RWPE2 (cell line): Measurements from ENCODE around the gene UGT1A8.
"Not testable (repeated sequence)": the region's sequence is repeated elsewhere in the genome, so short reads cannot be mapped to it uniquely, and the experiment has no call there.

Experiments
- ATAC-seq: fragments of 200-7000 bp; cut with Tn5 transposase; 3 replicates; pipeline ENCODE4 v1.9.1; 2021; ENCODE audit warnings: low read depth
- DNase-seq: peaks from one replicate; pipeline ENCODE4 v3.0.0-alpha.2; 2020; ENCODE audit warnings: low spot score
- H3K27ac ChIP-seq: fragments of 450-650 bp; 2 replicates; pipeline ENCODE4 v1.5.1; 2017; ENCODE audit warnings: mild to moderate bottlenecking; ENCODE audit not compliant: poor library complexity, severe bottlenecking
- H3K27me3 ChIP-seq: fragments of 250-450 bp; sonication (Bioruptor Pico); 2 replicates; pipeline ENCODE4 v1.5.1; 2021; ENCODE audit warnings: mild to moderate bottlenecking, moderate library complexity; ENCODE audit not compliant: insufficient read depth, poor library complexity, severe bottlenecking
- H3K36me3 ChIP-seq: fragments of 250-450 bp; sonication (Bioruptor Pico); 2 replicates; pipeline ENCODE4 v1.5.1; 2020; ENCODE audit warnings: low read depth, mild to moderate bottlenecking, moderate library complexity
- H3K4me1 ChIP-seq: fragments of 250-450 bp; sonication (Bioruptor Pico); 2 replicates; pipeline ENCODE4 v1.5.1; 2021; ENCODE audit warnings: mild to moderate bottlenecking, moderate library complexity; ENCODE audit not compliant: insufficient read depth, poor library complexity, severe bottlenecking
- H3K4me3 ChIP-seq: fragments of 250-450 bp; sonication (Bioruptor Pico); 2 replicates; pipeline ENCODE4 v1.5.1; 2021; ENCODE audit warnings: mild to moderate bottlenecking, moderate library complexity; ENCODE audit not compliant: severe bottlenecking
- H3K9me3 ChIP-seq: fragments of 250-450 bp; sonication (Bioruptor Pico); 2 replicates; pipeline ENCODE4 v1.5.1; 2021; ENCODE audit warnings: mild to moderate bottlenecking, moderate library complexity; ENCODE audit not compliant: severe bottlenecking
- TF ChIP-seq, protein P1 (sequence below): fragments of 450-650 bp; IDR thresholded peaks from one replicate; pipeline ENCODE4 v1.5.1; 2017; ENCODE audit warnings: mild to moderate bottlenecking, moderate library complexity; ENCODE audit not compliant: poor library complexity, severe bottlenecking

UGT1A8 gene

DNA sequence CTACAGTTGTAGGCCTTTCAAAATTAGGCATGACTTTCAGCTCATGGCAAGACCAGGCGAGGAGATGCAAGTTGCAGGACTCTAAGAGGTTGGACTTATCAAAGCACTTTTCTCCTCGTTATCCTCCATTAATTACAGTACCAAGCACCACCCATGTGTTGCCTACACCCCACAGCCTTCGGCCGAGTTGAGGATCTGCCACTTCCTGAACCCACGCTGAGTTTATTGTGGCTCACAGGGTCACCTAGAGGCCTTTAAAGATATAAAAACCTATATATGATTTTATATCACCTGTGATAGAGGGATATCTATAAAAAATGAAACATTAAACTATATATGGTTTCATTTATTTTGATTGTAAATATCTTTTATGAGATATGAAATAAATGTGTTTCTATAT is 21.4 kb downstream of the UGT1A8 start:
- no peak overlapping the region for H3K27ac ChIP-seq
- no peaks in the 10 kb centered on the region for H3K9me3 ChIP-seq
- H3K4me3 ChIP-seq: no peak overlapping the region
- H3K27me3 ChIP-seq: no peaks in the 10 kb centered on the region
- H3K36me3 ChIP-seq: no peaks in the 10 kb centered on the region
- TF ChIP-seq, protein P1, sequence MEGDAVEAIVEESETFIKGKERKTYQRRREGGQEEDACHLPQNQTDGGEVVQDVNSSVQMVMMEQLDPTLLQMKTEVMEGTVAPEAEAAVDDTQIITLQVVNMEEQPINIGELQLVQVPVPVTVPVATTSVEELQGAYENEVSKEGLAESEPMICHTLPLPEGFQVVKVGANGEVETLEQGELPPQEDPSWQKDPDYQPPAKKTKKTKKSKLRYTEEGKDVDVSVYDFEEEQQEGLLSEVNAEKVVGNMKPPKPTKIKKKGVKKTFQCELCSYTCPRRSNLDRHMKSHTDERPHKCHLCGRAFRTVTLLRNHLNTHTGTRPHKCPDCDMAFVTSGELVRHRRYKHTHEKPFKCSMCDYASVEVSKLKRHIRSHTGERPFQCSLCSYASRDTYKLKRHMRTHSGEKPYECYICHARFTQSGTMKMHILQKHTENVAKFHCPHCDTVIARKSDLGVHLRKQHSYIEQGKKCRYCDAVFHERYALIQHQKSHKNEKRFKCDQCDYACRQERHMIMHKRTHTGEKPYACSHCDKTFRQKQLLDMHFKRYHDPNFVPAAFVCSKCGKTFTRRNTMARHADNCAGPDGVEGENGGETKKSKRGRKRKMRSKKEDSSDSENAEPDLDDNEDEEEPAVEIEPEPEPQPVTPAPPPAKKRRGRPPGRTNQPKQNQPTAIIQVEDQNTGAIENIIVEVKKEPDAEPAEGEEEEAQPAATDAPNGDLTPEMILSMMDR: no peak
- DNase-seq: no peak
- no peaks in the 10 kb centered on the region for H3K4me1 ChIP-seq
- no peak for ATAC-seq

DNA sequence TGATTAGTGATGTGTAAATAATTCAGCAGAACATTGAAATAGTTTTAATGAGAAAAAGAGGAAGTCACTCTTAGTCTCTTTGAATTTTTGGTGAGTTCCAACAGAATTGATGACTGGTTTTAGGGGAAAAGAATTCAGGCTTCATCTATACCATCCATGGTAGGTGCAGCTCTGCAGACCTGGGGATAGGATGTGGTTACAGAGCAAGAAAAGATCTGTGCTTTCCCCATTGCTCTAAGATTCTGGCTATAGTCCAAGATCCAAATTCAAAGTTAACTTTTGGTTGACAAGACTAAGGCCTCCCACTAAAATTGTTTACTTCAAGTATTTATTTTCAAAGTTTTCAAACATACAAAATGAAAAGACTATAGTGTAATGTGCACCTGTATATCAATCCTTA is 22.4 kb downstream of the UGT1A8 start:
- Histone ChIP-seq H3K4me1 (no peaks in the 10 kb centered on the region), H3K27me3 (no peaks in the 10 kb centered on the region), H3K4me3 (no peak overlapping the region), H3K9me3 (no peaks in the 10 kb centered on the region), H3K27ac (no peak overlapping the region), H3K36me3 (no peaks in the 10 kb centered on the region)
- ATAC-seq (no peak), DNase-seq (no peak)
- TF ChIP-seq, protein P1: no peak

DNA sequence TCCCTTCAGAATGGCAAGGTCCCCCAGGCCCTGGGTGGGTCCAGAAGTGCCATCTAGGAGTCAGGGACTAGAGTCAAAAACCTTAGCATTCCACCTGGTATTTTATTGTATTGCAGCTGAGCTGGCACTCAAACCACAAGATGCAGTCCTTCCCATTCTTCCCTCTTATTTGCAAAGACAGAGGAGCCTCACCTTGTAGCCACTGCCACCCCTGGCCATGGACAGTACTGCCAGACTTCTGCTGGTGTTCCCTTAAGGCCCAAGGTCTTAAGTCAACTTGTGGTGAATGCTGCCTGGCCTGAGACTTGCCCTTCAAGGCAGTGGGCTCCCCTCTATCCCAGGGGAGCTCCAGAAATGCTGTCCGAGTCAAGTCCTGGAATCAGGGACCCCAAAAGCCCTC is 25.7 kb downstream of the UGT1A8 start:
- Histone ChIP-seq H3K36me3 (no peaks in the 10 kb centered on the region), H3K27ac (no peak overlapping the region), H3K4me3 (no peak overlapping the region), H3K9me3 (no peaks in the 10 kb centered on the region), H3K27me3 (no peaks in the 10 kb centered on the region), H3K4me1 (no peaks in the 10 kb centered on the region)
- TF ChIP-seq, protein P1: no peak
- no peak for DNase-seq
- no peak for ATAC-seq

DNA sequence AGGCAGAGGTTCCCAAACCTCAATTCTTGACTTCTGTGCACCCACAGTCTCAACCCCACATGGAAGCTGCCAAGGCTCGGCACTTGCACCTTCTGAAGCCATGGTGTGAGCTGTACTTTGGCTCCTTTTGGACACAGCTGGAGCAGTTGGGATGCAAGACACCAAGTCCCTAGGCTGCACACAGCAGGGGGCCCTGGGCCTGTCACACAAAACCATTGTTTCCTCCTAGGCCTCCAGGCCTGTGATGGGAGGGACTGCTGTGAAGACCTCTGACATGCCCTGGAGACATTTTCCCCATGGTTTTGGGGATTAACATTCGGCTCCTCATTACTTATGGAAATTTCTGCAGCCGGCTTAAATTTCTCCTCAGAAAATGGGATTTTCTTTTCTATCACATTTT is 28.6 kb downstream of the UGT1A8 start:
- DNase-seq, H3K9me3 ChIP-seq, H3K27ac ChIP-seq, ATAC-seq, H3K36me3 ChIP-seq, H3K4me1 ChIP-seq, H3K27me3 ChIP-seq, H3K4me3 ChIP-seq: not testable (repeated sequence)

DNA sequence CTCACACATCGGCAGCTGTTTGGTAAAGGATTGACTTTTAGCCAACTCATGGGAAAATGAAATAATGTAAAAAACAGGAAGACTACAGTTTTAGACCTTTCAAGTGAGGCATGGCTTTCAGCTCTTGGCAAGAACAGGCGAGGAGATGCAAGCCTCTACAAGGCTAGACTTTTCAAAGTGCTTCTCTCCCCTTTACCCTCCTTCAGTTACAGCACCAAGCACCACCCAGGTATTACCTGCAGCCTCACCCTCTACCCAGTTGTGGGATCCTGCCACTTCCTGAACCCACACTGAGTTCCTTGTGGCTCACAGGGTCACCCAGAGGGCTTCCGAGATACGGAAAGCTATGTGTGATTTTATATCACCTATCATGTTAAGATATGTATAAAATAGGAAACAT is 33.5 kb downstream of the UGT1A8 start:
- DNase-seq (no peak), ATAC-seq (no peak)
- Histone ChIP-seq H3K27ac (no peak overlapping the region), H3K9me3 (no peaks in the 10 kb centered on the region), H3K27me3 (no peaks in the 10 kb centered on the region), H3K4me1 (peaks cover 6% of the 10 kb centered on the region), H3K4me3 (no peak overlapping the region), H3K36me3 (no peaks in the 10 kb centered on the region)
- TF ChIP-seq, protein P1: no peak

DNA sequence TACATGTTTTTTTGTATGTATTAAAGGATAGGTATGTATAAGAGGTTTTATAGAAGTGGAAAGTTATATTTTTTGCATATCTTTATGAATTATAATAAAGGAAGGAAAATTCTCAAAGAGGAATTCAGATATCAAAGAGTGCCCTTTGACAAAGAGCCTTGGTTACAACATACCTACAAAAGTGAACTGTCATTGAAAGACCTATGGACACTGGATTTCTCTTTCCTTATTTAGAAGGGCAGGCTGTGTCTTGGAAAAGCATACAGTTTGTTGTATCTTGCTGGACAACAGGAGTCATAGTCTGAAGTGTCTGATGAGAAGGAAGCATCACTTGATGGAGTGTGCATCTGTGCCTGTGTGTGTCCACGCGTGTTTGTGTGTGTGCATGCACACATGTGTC is 34.0 kb downstream of the UGT1A8 start:
- Histone ChIP-seq H3K27ac (no peak overlapping the region), H3K9me3 (no peaks in the 10 kb centered on the region), H3K4me3 (no peak overlapping the region), H3K27me3 (no peaks in the 10 kb centered on the region), H3K4me1 (peaks cover 6% of the 10 kb centered on the region), H3K36me3 (no peaks in the 10 kb centered on the region)
- DNase-seq: no peak
- ATAC-seq: no peak
- TF ChIP-seq, protein P1: no peak
